Trophoblast cell (in vitro differentiated cells and primary cell): ENCODE data around the gene GJD3.
"Not testable (repeated sequence)": the region's sequence is repeated elsewhere in the genome, so short reads cannot be mapped to it uniquely, and the experiment has no call there.

Experiments used
- DNase-seq, 2 donors: peaks; one replicate each; pipeline ENCODE4 v3.0.0-alpha.2; 2016
- H2AFZ ChIP-seq: 2 replicates; pipeline ENCODE4 v1.6.1; 2013; ENCODE audit warnings: low read length, moderate library complexity, mild to moderate bottlenecking; ENCODE audit not compliant: insufficient read depth, poor library complexity
- H2AK5ac ChIP-seq: 2 replicates; pipeline ENCODE4 v1.6.1; 2013; ENCODE audit warnings: mild to moderate bottlenecking, low read length
- H2BK120ac ChIP-seq: 2 replicates; pipeline ENCODE4 v1.6.1; 2013; ENCODE audit warnings: low read length, mild to moderate bottlenecking, moderate library complexity; ENCODE audit not compliant: insufficient read depth, poor library complexity
- H2BK12ac ChIP-seq: 2 replicates; pipeline ENCODE4 v1.6.1; 2013; ENCODE audit warnings: mild to moderate bottlenecking, low read length, moderate library complexity
- H2BK5ac ChIP-seq: 2 replicates; pipeline ENCODE4 v1.6.1; 2013; ENCODE audit warnings: low read length, low read depth, moderate library complexity, mild to moderate bottlenecking; ENCODE audit not compliant: poor library complexity
- H3K14ac ChIP-seq: 2 replicates; pipeline ENCODE4 v1.6.1; 2013; ENCODE audit warnings: mild to moderate bottlenecking, low read length
- H3K18ac ChIP-seq: 2 replicates; pipeline ENCODE4 v1.6.1; 2013; ENCODE audit warnings: mild to moderate bottlenecking, low read length
- H3K23ac ChIP-seq: 2 replicates; pipeline ENCODE4 v1.6.1; 2013; ENCODE audit warnings: low read length
- H3K27ac ChIP-seq: 2 replicates; pipeline ENCODE4 v1.5.1; 2013; ENCODE audit warnings: low read depth, mild to moderate bottlenecking, inconsistent platforms, low read length, moderate library complexity
- H3K27me3 ChIP-seq: 2 replicates; pipeline ENCODE4 v1.6.1; 2013; ENCODE audit warnings: inconsistent platforms, mild to moderate bottlenecking, low read length, moderate library complexity; ENCODE audit not compliant: insufficient read depth
- H3K36me3 ChIP-seq, 2 experiments: 1 replicate in 1 of 2; 2 replicates in 1 of 2; pipeline ENCODE4 v1.6.1; 2013; ENCODE audit warnings: low read length in 2 of 2, mild to moderate bottlenecking in 2 of 2, moderate library complexity in 1 of 2; ENCODE audit not compliant: insufficient read depth in 2 of 2, control insufficient read depth in 1 of 2
- H3K4ac ChIP-seq: 2 replicates; pipeline ENCODE4 v1.6.1; 2013; ENCODE audit warnings: low read depth, mild to moderate bottlenecking, low read length, moderate library complexity
- H3K4me1 ChIP-seq, 2 experiments: 1 replicate in 1 of 2; 2 replicates in 1 of 2; pipeline ENCODE4 v1.6.1; 2013; ENCODE audit warnings: low read length in 2 of 2, mild to moderate bottlenecking in 2 of 2, moderate library complexity in 1 of 2; ENCODE audit not compliant: insufficient read depth in 2 of 2, control insufficient read depth in 1 of 2
- H3K4me2 ChIP-seq: 2 replicates; pipeline ENCODE4 v1.6.1; 2013; ENCODE audit warnings: inconsistent platforms, mild to moderate bottlenecking, low read length, moderate library complexity
- H3K4me3 ChIP-seq: 2 replicates; pipeline ENCODE4 v1.5.1; 2013; ENCODE audit warnings: mild to moderate bottlenecking, low read depth, low read length, inconsistent platforms
- H3K79me1 ChIP-seq: one replicate; pipeline ENCODE4 v1.6.1; 2013; ENCODE audit warnings: low read length
- H3K79me2 ChIP-seq: 2 replicates; pipeline ENCODE4 v1.6.1; 2013; ENCODE audit warnings: low read length, mild to moderate bottlenecking; ENCODE audit not compliant: control insufficient read depth, insufficient read depth, poor library complexity
- H3K9ac ChIP-seq: 2 replicates; pipeline ENCODE4 v1.6.1; 2013; ENCODE audit warnings: mild to moderate bottlenecking, low read length
- H3K9me3 ChIP-seq: 2 replicates; pipeline ENCODE4 v1.6.1; 2013; ENCODE audit warnings: low read depth, mild to moderate bottlenecking, control low read depth, inconsistent platforms, low read length; ENCODE audit not compliant: insufficient read depth
- H4K12ac ChIP-seq: 2 replicates; pipeline ENCODE4 v1.6.1; 2013; ENCODE audit warnings: low read depth, mild to moderate bottlenecking, low read length, moderate library complexity
- H4K8ac ChIP-seq: 2 replicates; pipeline ENCODE4 v1.6.1; 2013; ENCODE audit warnings: low read depth, mild to moderate bottlenecking, low read length, moderate library complexity
- H4K91ac ChIP-seq: one replicate; pipeline ENCODE4 v1.6.1; 2013; ENCODE audit warnings: low read depth, mild to moderate bottlenecking, low read length, moderate library complexity
- WGBS: extraction: QIAGEN DNeasy Blood & Tissue Kit; methylation state at CpG from one replicate; pipeline ENCODE4 v1.1.7; 2013; ENCODE audit warnings: missing lambda C conversion rate; ENCODE audit not compliant: insufficient read length, insufficient coverage; ENCODE audit errors: extremely low coverage; 5-methylcytosine and 5-hydroxymethylcytosine counted together

GJD3 gene

DNA sequence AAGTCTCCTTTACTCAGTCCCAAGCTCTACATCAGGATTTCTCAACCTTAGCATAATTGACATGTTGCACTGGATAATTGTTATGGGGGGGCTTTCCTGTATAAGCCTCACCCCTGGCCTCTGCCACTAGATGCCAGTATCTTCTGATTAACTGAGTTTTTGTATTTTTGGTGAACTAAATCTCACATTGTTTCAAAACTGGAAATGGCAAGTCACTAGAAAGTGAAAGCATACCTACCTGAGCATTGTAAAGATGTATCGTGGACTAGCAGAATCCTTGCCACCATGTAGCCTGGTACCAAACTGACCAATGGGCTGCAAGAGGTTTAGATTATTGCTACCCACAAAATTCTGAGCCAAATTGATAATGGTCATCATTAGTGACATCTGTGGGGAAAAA, 38.1 kb upstream of the GJD3 start:
- WGBS: no CpG with 5 or more reads among the region's 1 CpG
- Histone ChIP-seq H2BK12ac (no peak overlapping the region), H4K91ac (no peak overlapping the region), H3K79me1 (no peaks in the 10 kb centered on the region), H2BK5ac (no peak overlapping the region), H3K79me2 (no peaks in the 10 kb centered on the region), H4K8ac (no peak overlapping the region), H3K4me1 (no peaks in the 10 kb centered on the region), H3K18ac (no peak overlapping the region), H3K4ac (no peak overlapping the region), H4K12ac (no peak overlapping the region), H3K9me3 (no peaks in the 10 kb centered on the region), H3K23ac (no peak overlapping the region), H3K27ac (no peak overlapping the region), H3K14ac (no peak overlapping the region), H3K4me2 (no peak overlapping the region), H3K27me3 (no peaks in the 10 kb centered on the region), H2AFZ (no peak overlapping the region), H2BK120ac (no peak overlapping the region), H2AK5ac (no peak overlapping the region), H3K9ac (no peak overlapping the region), H3K4me3 (no peak overlapping the region), H3K36me3 (peaks cover 24 to 35% of the 10 kb centered on the region in 2 experiments)
- no peak for DNase-seq

DNA sequence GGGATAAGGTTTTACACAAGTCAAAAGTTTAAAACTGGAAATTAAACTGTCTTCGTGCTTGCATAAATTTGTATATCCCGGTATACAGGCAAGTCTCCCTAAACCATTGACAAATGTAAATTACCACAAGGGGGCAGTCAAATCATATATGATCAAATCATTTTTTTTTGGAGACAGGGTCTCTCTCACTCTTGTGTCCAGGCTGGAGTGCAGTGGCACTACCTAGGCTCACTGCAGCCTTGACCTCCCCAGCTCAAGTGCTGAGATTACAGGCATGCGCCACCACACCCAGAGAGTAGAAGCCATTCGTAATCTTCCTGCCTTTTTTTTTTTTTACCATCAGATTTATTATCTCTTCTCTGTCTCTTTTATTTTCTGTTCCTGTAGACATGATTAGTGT, 34.6 kb upstream of the GJD3 start:
- H3K14ac ChIP-seq: no peak overlapping the region
- no peak overlapping the region for H3K18ac ChIP-seq
- no peak overlapping the region for H2AFZ ChIP-seq
- no peak overlapping the region for H3K9ac ChIP-seq
- peaks cover 29 to 34% of the 10 kb centered on the region in 2 experiments for H3K36me3 ChIP-seq
- no peaks in the 10 kb centered on the region for H3K9me3 ChIP-seq
- H4K8ac ChIP-seq: no peak overlapping the region
- no peak overlapping the region for H2BK12ac ChIP-seq
- H3K4me3 ChIP-seq: no peak overlapping the region
- H3K27me3 ChIP-seq: no peaks in the 10 kb centered on the region
- peak in 1 of 2 donors; percentile 79 for DNase-seq
- no peak overlapping the region for H2AK5ac ChIP-seq
- H3K4me2 ChIP-seq: no peak overlapping the region
- no peak overlapping the region for H3K4ac ChIP-seq
- no peak overlapping the region for H3K27ac ChIP-seq
- no peaks in the 10 kb centered on the region for H3K79me1 ChIP-seq
- H2BK5ac ChIP-seq: no peak overlapping the region
- no peaks in the 10 kb centered on the region for H3K79me2 ChIP-seq
- H2BK120ac ChIP-seq: no peak overlapping the region
- WGBS: no CpG with 5 or more reads among the region's 4 CpGs
- no peak overlapping the region for H3K23ac ChIP-seq
- H4K91ac ChIP-seq: no peak overlapping the region
- no peaks in the 10 kb centered on the region for H3K4me1 ChIP-seq
- H4K12ac ChIP-seq: no peak overlapping the region

DNA sequence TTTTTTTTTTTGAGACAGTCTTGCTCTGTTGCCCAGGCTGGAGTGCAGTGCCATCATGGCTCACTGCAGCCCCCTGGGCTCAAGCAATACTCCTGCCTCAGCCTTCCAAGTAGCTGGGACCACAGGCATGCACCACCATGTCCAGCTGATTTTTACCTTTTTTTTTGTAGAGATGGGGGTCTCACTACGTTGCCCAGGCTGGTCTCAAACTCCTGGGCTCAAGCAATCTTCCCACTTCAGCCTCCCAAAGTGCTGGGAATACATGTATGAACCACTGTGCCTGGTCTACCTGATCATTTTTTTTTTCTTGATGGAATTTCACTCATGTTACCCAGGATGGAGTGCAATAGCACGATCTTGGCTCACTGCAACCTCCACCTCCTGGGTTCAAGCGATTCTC, 22.0 kb upstream of the GJD3 start:
- not testable (repeated sequence) for H2AK5ac ChIP-seq, H3K4me3 ChIP-seq, H3K4me2 ChIP-seq, H4K91ac ChIP-seq, H4K12ac ChIP-seq, H3K9ac ChIP-seq, H3K9me3 ChIP-seq, H3K79me2 ChIP-seq, H4K8ac ChIP-seq, H3K79me1 ChIP-seq, H3K18ac ChIP-seq, H3K27me3 ChIP-seq, H3K4me1 ChIP-seq, H3K27ac ChIP-seq, H2BK5ac ChIP-seq, H2AFZ ChIP-seq, H3K14ac ChIP-seq, H3K23ac ChIP-seq, DNase-seq, H2BK12ac ChIP-seq, H2BK120ac ChIP-seq, H3K4ac ChIP-seq
- WGBS: no CpG with 5 or more reads among the region's 3 CpGs
- H3K36me3 ChIP-seq: peaks cover 12 to 15% of the 10 kb centered on the region in 2 experiments

DNA sequence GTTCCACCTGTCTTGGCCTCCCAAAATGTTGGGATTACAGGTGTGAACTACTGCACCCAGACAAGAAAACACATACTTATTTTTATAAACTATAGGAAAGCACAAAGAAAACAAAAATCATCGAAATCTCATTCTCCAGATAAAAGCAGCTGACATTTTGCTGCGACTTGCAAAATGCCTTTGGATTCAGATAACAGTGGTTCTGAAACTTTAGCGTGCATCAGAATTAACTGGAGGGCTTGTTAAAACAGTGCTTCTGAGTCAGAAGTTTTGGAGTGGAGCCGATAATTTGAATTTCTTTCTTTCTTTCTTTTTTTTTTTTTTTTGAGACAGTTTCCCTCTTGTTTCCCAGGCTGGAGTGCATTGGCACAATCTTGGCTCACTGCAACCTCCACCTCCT, 17.7 kb upstream of the GJD3 start:
- Histone ChIP-seq H3K14ac (no peak overlapping the region), H3K18ac (no peak overlapping the region), H3K36me3 (no peaks in the 10 kb centered on the region), H3K27ac (no peak overlapping the region), H3K27me3 (no peaks in the 10 kb centered on the region), H3K9me3 (no peaks in the 10 kb centered on the region), H3K79me1 (no peaks in the 10 kb centered on the region), H3K79me2 (no peaks in the 10 kb centered on the region), H3K4me2 (no peak overlapping the region), H3K4me1 (no peaks in the 10 kb centered on the region), H2AK5ac (no peak overlapping the region), H3K23ac (no peak overlapping the region), H2BK5ac (no peak overlapping the region), H3K9ac (no peak overlapping the region), H4K8ac (no peak overlapping the region), H4K91ac (no peak overlapping the region), H3K4ac (no peak overlapping the region), H3K4me3 (no peak overlapping the region), H2AFZ (no peak overlapping the region), H2BK12ac (no peak overlapping the region), H2BK120ac (no peak overlapping the region), H4K12ac (no peak overlapping the region)
- WGBS: no CpG with 5 or more reads among the region's 4 CpGs
- DNase-seq: no peak
